ENCODE measurements around the gene GPN1. TPM values are rescaled to one million over a fixed set of nuclear protein-coding genes. Genes with fewer than 3 reads are reported as not detected.
"Not testable (repeated sequence)": the region's sequence is repeated elsewhere in the genome, so short reads cannot be mapped to it uniquely, and the experiment has no call there.

The GPN1 gene
- polyA plus RNA-seq, 2 of the 4 experiments (the other 2 are of a cell fraction), result 59.8 to 98.9 TPM

- TF ChIP-seq HOXA7 (CRISPR knock-in tag; IDR thresholded peaks at IDR 0.05) (no peak), POLR2A (IDR thresholded peaks at IDR 0.05; ENCODE audit: low read length) (no peak), CTCF (IDR thresholded peaks at IDR 0.05) (no peak), JUN (IDR thresholded peaks at IDR 0.05) (no peak), MAFK (IDR thresholded peaks at IDR 0.05; ENCODE audit: partially characterized antibody) (no peak), BHLHE40 (IDR thresholded peaks at IDR 0.05; ENCODE audit: low read depth, low read length) (no peak), RAD21 (conservative IDR thresholded peaks at IDR 0.05 in 1 of 2, IDR thresholded peaks at IDR 0.05 in 1 of 2) (no peak), MYC (IDR thresholded peaks at IDR 0.05; ENCODE audit: borderline replicate concordance, low read length) (no peak), MAZ (IDR thresholded peaks at IDR 0.05; ENCODE audit: borderline replicate concordance, low read depth, low read length) (no peak), ESRRA (IDR thresholded peaks at IDR 0.05; ENCODE audit: borderline replicate concordance, low read length) (no peak)
- H3K27ac ChIP-seq, result no peak overlapping the region
- POLR2A ChIA-PET, result no interaction called here
- DNase-seq (ENCODE audit: low read depth in 1 of 2, low spot score in 1 of 2) (no peak), ATAC-seq (no peak), FAIRE-seq (no peak)
- no peaks in the 10 kb centered on the region for H3K9me3 ChIP-seq
- no peak overlapping the region for H3K4me2 ChIP-seq
- WGBS (ENCODE audit: missing lambda C conversion rate), result 100% methylated on average over 2 of the region's 2 CpGs
- peaks cover 12% of the 10 kb centered on the region for H3K4me1 ChIP-seq
- CTCF ChIA-PET, result no interaction called here
- no peak overlapping the region for H3K4me3 ChIP-seq
Observed at GRCh38 chr2:27588308-27588707, 40.5 kb upstream of the GPN1 start.

DNA sequence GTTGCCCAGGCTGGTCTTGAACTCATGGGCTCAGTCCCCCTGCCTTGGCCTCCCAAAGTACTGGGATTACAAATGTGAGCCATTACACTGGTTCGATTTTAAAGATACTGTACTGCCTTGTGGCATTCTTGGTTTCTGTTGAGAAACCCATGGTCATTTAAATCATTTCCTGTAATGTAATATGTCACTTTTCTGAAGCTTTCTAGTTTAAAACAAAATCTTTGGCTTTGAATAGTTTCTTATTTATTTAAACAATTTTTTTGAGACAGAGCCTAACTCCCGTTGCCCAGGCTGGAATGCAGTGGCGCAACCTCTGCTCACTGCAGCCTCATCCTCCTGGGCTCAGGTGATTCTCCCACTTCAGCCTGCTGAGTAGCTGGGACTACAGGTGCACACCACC, 37.1 kb upstream of the GPN1 start:
- H3K4me2 ChIP-seq, result no peak overlapping the region
- CTCF ChIA-PET, result interaction anchor here (0.7 kb wide), 1 partner anchor 100 kb away, joined by 3 read pairs; no protein-coding TSS in a partner anchor
- POLR2A ChIA-PET, result no interaction called here
- ATAC-seq, result no peak
- 82% methylated on average over 3 of the region's 3 CpGs for WGBS (ENCODE audit: missing lambda C conversion rate)
- H3K4me1 ChIP-seq, result peaks cover 5% of the 10 kb centered on the region; the same call in 1 of the 3 replicates
- no peak for DNase-seq (ENCODE audit: low read depth in 1 of 2, low spot score in 1 of 2)
- no peak for TF ChIP-seq CEBPB (IDR thresholded peaks at IDR 0.05)
- H3K4me3 ChIP-seq, result no peak overlapping the region
- no peak for FAIRE-seq
- peaks cover 10% of the 10 kb centered on the region; the same call in 2 of the 3 replicates for H3K9me3 ChIP-seq
- no peak overlapping the region for H3K27ac ChIP-seq

DNA sequence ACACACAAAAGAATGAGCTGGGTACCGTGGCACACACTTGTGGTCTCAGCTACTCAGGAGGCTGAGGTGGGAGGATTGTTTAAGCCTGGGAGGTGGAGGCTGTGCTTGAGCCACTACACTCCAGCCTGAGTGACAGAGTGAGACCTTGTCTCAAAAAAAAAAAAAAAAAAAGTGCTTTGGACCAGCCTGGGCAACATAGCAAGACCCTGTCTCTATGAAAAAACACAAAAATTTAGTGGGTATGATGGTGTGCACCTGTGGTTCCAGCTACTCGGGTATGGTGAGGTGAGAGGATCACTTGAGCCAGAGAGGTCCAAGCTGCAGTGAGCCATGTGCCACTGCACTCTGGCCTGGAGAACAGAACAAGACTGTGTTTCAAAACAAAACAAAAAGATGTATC, 35.6 kb upstream of the GPN1 start:
- FAIRE-seq, result no peak
- no peak overlapping the region for H3K27ac ChIP-seq
- no peak for ATAC-seq
- POLR2A ChIA-PET, result no interaction called here
- no peak for DNase-seq (ENCODE audit: low read depth in 1 of 2, low spot score in 1 of 2)
- WGBS (ENCODE audit: missing lambda C conversion rate), result 98% methylated on average over 2 of the region's 2 CpGs
- TF ChIP-seq RNF2 (IDR thresholded peaks at IDR 0.05; ENCODE audit: borderline replicate concordance, low read depth) (no peak), HOXA7 (CRISPR knock-in tag; IDR thresholded peaks at IDR 0.05) (no peak)
- H3K4me1 ChIP-seq, result peaks cover 6% of the 10 kb centered on the region; the same call in 1 of the 3 replicates
- CTCF ChIA-PET, result no interaction called here
- peaks cover 10% of the 10 kb centered on the region; the same call in 2 of the 3 replicates for H3K9me3 ChIP-seq
- H3K4me2 ChIP-seq, result no peak overlapping the region
- no peak overlapping the region for H3K4me3 ChIP-seq

DNA sequence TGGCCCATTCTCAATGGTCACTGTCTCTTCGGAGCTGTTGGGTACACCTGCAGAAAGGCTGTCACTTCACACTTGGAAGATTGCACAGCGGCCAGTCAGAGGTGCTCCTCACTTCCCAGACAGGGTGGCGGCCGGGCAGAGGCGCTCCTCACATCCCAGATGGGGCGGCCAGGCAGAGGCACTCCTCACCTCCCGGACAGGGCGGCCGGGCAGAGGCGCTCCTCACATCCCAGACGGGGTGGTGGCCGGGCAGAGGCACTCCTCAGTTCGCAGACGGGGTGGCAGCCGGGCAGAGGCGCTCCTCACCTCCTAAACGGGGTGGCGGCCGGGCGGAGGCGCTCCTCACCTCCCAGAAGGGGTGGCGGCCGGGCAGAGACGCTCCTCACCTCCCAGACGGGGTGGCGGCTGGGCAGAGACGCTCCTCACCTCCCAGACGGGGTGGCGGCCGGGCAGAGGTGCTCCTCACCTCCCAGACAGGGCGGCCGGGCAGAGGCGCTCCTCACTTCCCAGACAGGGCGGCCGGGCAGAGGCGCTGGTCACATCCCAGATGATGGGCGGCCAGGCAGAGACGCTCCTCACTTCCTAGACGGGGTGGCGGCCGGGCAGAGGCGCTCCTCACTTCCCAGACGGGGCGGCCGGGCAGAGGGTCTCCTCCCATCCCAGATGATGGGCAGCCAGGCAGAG, 34.7 kb upstream of the GPN1 start:
- H3K9me3 ChIP-seq, result peaks cover 10% of the 10 kb centered on the region; the same call in 2 of the 3 replicates
- H3K4me1 ChIP-seq; CTCF ChIA-PET; DNase-seq (ENCODE audit: low read depth in 1 of 2, low spot score in 1 of 2); H3K27ac ChIP-seq; ATAC-seq; H3K4me2 ChIP-seq; FAIRE-seq; H3K4me3 ChIP-seq; POLR2A ChIA-PET: not testable (repeated sequence)
- WGBS (ENCODE audit: missing lambda C conversion rate), result 95% methylated on average over 23 of the region's 45 CpGs

DNA sequence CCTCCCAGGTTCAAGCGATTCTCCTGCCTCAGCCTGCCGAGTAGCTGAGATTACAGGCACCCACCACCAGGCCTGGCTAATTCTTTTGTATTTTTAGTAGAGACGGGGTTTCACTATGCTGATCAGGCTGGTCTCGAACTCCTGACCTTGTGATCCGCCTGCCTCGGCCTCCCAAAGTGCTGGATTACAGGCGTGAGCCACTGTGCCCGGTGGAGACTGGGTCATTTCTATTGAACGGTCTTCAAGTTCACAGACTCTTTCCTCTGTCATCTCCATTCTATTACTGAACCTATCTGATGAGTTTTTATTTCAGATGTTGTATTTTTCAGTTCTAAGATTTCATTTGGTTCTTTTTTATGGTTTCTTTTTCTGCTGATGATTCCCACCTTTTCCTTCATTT, 33.4 kb upstream of the GPN1 start:
- FAIRE-seq; H3K27ac ChIP-seq; POLR2A ChIA-PET; H3K4me2 ChIP-seq; ATAC-seq; DNase-seq (ENCODE audit: low read depth in 1 of 2, low spot score in 1 of 2); CTCF ChIA-PET; H3K4me1 ChIP-seq; H3K4me3 ChIP-seq: not testable (repeated sequence)
- WGBS (ENCODE audit: missing lambda C conversion rate), result 98% methylated on average over 9 of the region's 9 CpGs
- peaks cover 10% of the 10 kb centered on the region; the same call in 2 of the 3 replicates for H3K9me3 ChIP-seq

Data from A549 (cell line).